B cell (primary cell): Measurements from ENCODE around the gene FADS1. TPM values are rescaled to one million over a fixed set of nuclear protein-coding genes. Genes with fewer than 3 reads are reported as not detected.

Experiments
- ATAC-seq: fragments of 200-7000 bp; cut with Tn5 transposase; one replicate; pipeline ENCODE4 v1.10.0; 2021; ENCODE audit warnings: low read depth, mild to moderate bottlenecking, moderate number of reproducible peaks, moderate library complexity
- CTCF ChIA-PET: fragments of 350-600 bp; sonication (Branson Sonifier 250); formaldehyde crosslinking; loops from one replicate; lab custom pipeline; 2021; ENCODE audit warnings: antibody characterized with exemption, inconsistent platforms; lab: Charles Lee
- POLR2A ChIA-PET: fragments of 350-600 bp; sonication (Branson Sonifier 250); formaldehyde crosslinking; loops from one replicate; lab custom pipeline; 2021; ENCODE audit warnings: antibody characterized with exemption; lab: Charles Lee
- DNase-seq: peaks from one replicate; pipeline ENCODE4 v3.0.0; 2013
- H2AFZ ChIP-seq: 2 replicates; pipeline ENCODE4 v1.6.1; 2012; ENCODE audit warnings: mild to moderate bottlenecking, low read depth, low read length; ENCODE audit not compliant: insufficient read depth, poor library complexity, severe bottlenecking
- H3K27ac ChIP-seq, 2 donors: 1 replicate in 1 of 2; 2 replicates in 1 of 2; pipeline ENCODE4 v1.5.1; 2012 to 2013; ENCODE audit warnings: low read length in 2 of 2, mild to moderate bottlenecking in 2 of 2, moderate library complexity in 1 of 2
- H3K27me3 ChIP-seq, 4 experiments: fragments of 200-600 bp in 1 of 4; sonication (generic) in 1 of 4; replicated peaks in 1 of 4; 1 replicate in 2 of 4; 2 replicates in 2 of 4; pipeline versions ENCODE4 v1.6.1 to v1.7.0; 2013 to 2016; ENCODE audit warnings: low read length in 3 of 4, mild to moderate bottlenecking in 2 of 4, mixed read lengths in 1 of 4, moderate library complexity in 1 of 4; ENCODE audit not compliant: insufficient read depth in 4 of 4, control insufficient read depth in 3 of 4; ENCODE audit errors: control extremely low read depth in 1 of 4
- H3K36me3 ChIP-seq, 2 experiments: replicated peaks in 1 of 2; 1 replicate in 1 of 2; 2 replicates in 1 of 2; pipeline versions ENCODE4 v1.6.1 to v1.7.1; 2013; ENCODE audit warnings: low read length in 1 of 2; ENCODE audit not compliant: insufficient read depth in 2 of 2, control insufficient read depth in 1 of 2; ENCODE audit errors: control extremely low read depth in 1 of 2, extremely low read depth in 1 of 2
- H3K4me1 ChIP-seq, 2 donors: fragments of 200-600 bp in 1 of 2; sonication (generic) in 1 of 2; 1 replicate in 1 of 2; 2 replicates in 1 of 2; pipeline versions ENCODE4 v1.5.1 to v1.6.1; 2013 to 2017; ENCODE audit warnings: low read length in 2 of 2; ENCODE audit not compliant: control insufficient read depth in 2 of 2, insufficient read depth in 2 of 2
- H3K4me2 ChIP-seq: replicated peaks from 2 replicates; pipeline ENCODE3; 2012; ENCODE audit warnings: mild to moderate bottlenecking, low read depth, low read length; ENCODE audit not compliant: poor library complexity, severe bottlenecking
- H3K4me3 ChIP-seq, 5 experiments: fragments of 200-600 bp in 1 of 5; sonication (generic) in 1 of 5; 1 replicate in 3 of 5; 2 replicates in 2 of 5; pipeline versions ENCODE4 v1.5.1 to v1.7.0; 2011 to 2016; ENCODE audit warnings: low read length in 4 of 5, mild to moderate bottlenecking in 4 of 5, low read depth in 2 of 5, control low read depth in 1 of 5, moderate library complexity in 1 of 5; ENCODE audit not compliant: insufficient read depth in 1 of 5; ENCODE audit errors: control extremely low read depth in 1 of 5, extremely low read depth in 1 of 5
- H3K79me2 ChIP-seq: fragments of 200-600 bp; sonication (generic); one replicate; pipeline ENCODE4 v1.6.0; 2016; ENCODE audit warnings: low read length; ENCODE audit not compliant: control insufficient read depth, insufficient read depth
- H3K9ac ChIP-seq: fragments of 200-600 bp; sonication (generic); 2 replicates; pipeline ENCODE4 v1.6.1; 2017; ENCODE audit warnings: mild to moderate bottlenecking, low read length, moderate library complexity
- H3K9me3 ChIP-seq, 3 donors: one replicate each; pipeline versions ENCODE4 v1.6.1 to v1.7.1; 2013; ENCODE audit warnings: low read length in 2 of 3; ENCODE audit not compliant: control insufficient read depth in 2 of 3, insufficient read depth in 1 of 3; ENCODE audit errors: control extremely low read depth in 1 of 3
- H4K20me1 ChIP-seq: 2 replicates; pipeline ENCODE4 v1.6.0; 2012; ENCODE audit warnings: mild to moderate bottlenecking, low read length; ENCODE audit not compliant: insufficient read depth, control insufficient read depth, poor library complexity, severe bottlenecking
- H3K27ac Mint-ChIP-seq: one replicate; pipeline ENCODE4 v1.8.0; 2021; ENCODE audit warnings: mixed read lengths
- H3K27me3 Mint-ChIP-seq: one replicate; pipeline ENCODE4 v1.8.0; 2021; ENCODE audit warnings: mixed read lengths
- H3K4me1 Mint-ChIP-seq: one replicate; pipeline ENCODE4 v1.8.0; 2021; ENCODE audit warnings: mixed read lengths
- H3K4me3 Mint-ChIP-seq: one replicate; pipeline ENCODE4 v1.8.0; 2021; ENCODE audit warnings: mixed read lengths
- H3K9me3 Mint-ChIP-seq: one replicate; pipeline ENCODE4 v1.8.0; 2022; ENCODE audit warnings: mixed read lengths; ENCODE audit not compliant: insufficient read depth
- CTCF ChIP-seq: fragments of 200-600 bp; IDR thresholded peaks from one replicate; pipeline ENCODE4 v1.8.0; 2022; ENCODE audit warnings: antibody characterized with exemption, mild to moderate bottlenecking
- EZH2 ChIP-seq: IDR thresholded peaks from 2 replicates; pipeline ENCODE4 v1.6.1; 2012; ENCODE audit warnings: borderline replicate concordance, low read depth, mild to moderate bottlenecking, moderate library complexity, low read length; ENCODE audit not compliant: insufficient read depth, poor library complexity, severe bottlenecking
- WGBS: methylation state at CpG from one replicate; pipeline ENCODE4 v1.1.5; 2013; ENCODE audit warnings: missing lambda C conversion rate; ENCODE audit not compliant: insufficient coverage; 5-methylcytosine and 5-hydroxymethylcytosine counted together
- intact Hi-C: fragments of 100-400 bp; cut with micrococcal nuclease; formaldehyde crosslinking; loops from one replicate; pipeline ENCODE4 v1.10.0; 2022
- polyA plus RNA-seq: library from polyadenylated mRNA; depleted of rRNA; stranded (reverse); fragments of >200 nt; gene quantifications from 2 replicates; pipeline ENCODE4 v1.2.3, GENCODE V29; 2012
- total RNA-seq, 2 donors: library from RNA; stranded (reverse); fragments of 120-200 nt in 1 of 2; gene quantifications; 1 replicate in 1 of 2; 2 replicates in 1 of 2; pipeline versions ENCODE4 v1.2.3 to v1.2.4, GENCODE V29; 2013 to 2022

The FADS1 gene
- total and polyA plus RNA-seq, 2 donors (not counting 1 experiment from before 2014, with no cell fraction given): 0.39 to 15.6 TPM

GRCh38 chr11:61769946-61770683, 46.7 kb downstream of the FADS1 start:
- no peaks in the 10 kb centered on the region for H3K27me3 ChIP-seq
- Mint-ChIP-seq H3K27ac (no peak overlapping the region), H3K4me1 (no peaks in the 10 kb centered on the region), H3K27me3 (no peaks in the 10 kb centered on the region), H3K9me3 (no peaks in the 10 kb centered on the region), H3K4me3 (no peak overlapping the region)
- no peaks in the 10 kb centered on the region for H4K20me1 ChIP-seq
- no peak overlapping the region for H2AFZ ChIP-seq
- no peak overlapping the region for H3K4me3 ChIP-seq
- no peaks in the 10 kb centered on the region for H3K9me3 ChIP-seq
- no peak overlapping the region for H3K9ac ChIP-seq
- WGBS: 88% methylated on average over 6 of the region's 20 CpGs
- ATAC-seq (no peak), DNase-seq (no peak)
- ChIA-PET CTCF (no interaction called here), POLR2A (no interaction called here)
- no peaks in the 10 kb centered on the region for H3K36me3 ChIP-seq
- peaks cover 0 to 4% of the 10 kb centered on the region in 2 donors for H3K4me1 ChIP-seq
- H3K4me2 ChIP-seq: no peak overlapping the region
- TF ChIP-seq CTCF (no peak), EZH2 (no peak)
- intact Hi-C loops: no loop called here
- no peaks in the 10 kb centered on the region for H3K79me2 ChIP-seq
- H3K27ac ChIP-seq: no peak overlapping the region

GRCh38 chr11:61769169-61769920, 47.5 kb downstream of the FADS1 start:
- no peaks in the 10 kb centered on the region for H3K27me3 ChIP-seq
- Mint-ChIP-seq H3K27me3 (no peaks in the 10 kb centered on the region), H3K9me3 (no peaks in the 10 kb centered on the region), H3K4me3 (no peak overlapping the region), H3K4me1 (no peaks in the 10 kb centered on the region), H3K27ac (no peak overlapping the region)
- H3K36me3 ChIP-seq: no peaks in the 10 kb centered on the region
- no peak overlapping the region for H2AFZ ChIP-seq
- H3K9ac ChIP-seq: no peak overlapping the region
- no peak for TF ChIP-seq EZH2
- TF ChIP-seq CTCF: no peak
- no peak for ATAC-seq
- no peaks in the 10 kb centered on the region for H3K9me3 ChIP-seq
- H3K79me2 ChIP-seq: no peaks in the 10 kb centered on the region
- no peak for DNase-seq
- no peak overlapping the region for H3K27ac ChIP-seq
- intact Hi-C loops: no loop called here
- H3K4me1 ChIP-seq: peaks cover 0 to 4% of the 10 kb centered on the region in 2 donors
- no peak overlapping the region for H3K4me2 ChIP-seq
- WGBS: 95% methylated on average over 27 of the region's 33 CpGs
- POLR2A ChIA-PET: no interaction called here
- CTCF ChIA-PET: no interaction called here
- no peak overlapping the region for H3K4me3 ChIP-seq
- no peaks in the 10 kb centered on the region for H4K20me1 ChIP-seq
